A204.1 (cell line): ENCODE results near the gene SLITRK6.
A peak's percentile ranks its signal among the peaks of the same experiment; 100 is the strongest.
"Not testable (repeated sequence)": the region's sequence is repeated elsewhere in the genome, so short reads cannot be mapped to it uniquely, and the experiment has no call there.

Experiments used
- FAIRE-seq: peaks from 2 replicates; lab custom pipeline; 2012; peaks lifted over from hg19 to GRCh38; lab: Jason Lieb, UNC

Gene SLITRK6, protein sequence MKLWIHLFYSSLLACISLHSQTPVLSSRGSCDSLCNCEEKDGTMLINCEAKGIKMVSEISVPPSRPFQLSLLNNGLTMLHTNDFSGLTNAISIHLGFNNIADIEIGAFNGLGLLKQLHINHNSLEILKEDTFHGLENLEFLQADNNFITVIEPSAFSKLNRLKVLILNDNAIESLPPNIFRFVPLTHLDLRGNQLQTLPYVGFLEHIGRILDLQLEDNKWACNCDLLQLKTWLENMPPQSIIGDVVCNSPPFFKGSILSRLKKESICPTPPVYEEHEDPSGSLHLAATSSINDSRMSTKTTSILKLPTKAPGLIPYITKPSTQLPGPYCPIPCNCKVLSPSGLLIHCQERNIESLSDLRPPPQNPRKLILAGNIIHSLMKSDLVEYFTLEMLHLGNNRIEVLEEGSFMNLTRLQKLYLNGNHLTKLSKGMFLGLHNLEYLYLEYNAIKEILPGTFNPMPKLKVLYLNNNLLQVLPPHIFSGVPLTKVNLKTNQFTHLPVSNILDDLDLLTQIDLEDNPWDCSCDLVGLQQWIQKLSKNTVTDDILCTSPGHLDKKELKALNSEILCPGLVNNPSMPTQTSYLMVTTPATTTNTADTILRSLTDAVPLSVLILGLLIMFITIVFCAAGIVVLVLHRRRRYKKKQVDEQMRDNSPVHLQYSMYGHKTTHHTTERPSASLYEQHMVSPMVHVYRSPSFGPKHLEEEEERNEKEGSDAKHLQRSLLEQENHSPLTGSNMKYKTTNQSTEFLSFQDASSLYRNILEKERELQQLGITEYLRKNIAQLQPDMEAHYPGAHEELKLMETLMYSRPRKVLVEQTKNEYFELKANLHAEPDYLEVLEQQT

DNA sequence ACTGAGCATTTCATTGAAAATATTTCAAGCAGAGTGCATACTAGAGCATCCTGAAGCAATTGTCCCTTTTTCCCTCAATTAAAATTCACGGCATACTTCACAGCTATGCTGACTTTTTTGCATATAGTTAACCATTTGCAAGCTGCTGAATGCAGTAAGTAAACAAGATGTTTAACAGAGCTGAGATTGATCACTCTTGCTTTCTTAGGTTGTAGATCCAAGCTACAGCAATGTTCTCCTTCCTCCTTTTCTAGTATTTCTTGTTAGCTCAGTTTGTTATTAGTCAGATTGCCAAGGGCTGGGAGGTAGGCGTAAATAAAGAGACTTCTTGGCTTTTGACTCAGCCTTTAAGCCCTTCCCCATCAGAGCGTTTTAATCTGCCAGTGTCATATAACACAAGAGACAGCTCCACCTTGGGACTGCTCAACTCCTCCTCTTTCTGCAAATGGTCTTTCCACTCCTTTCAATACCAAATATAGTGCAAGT, at the start of gene SLITRK6:
Gene SLITRK6 (minus strand): TSS at position 323 of the 486 bp plus-strand sequence. CDS start 2,911 bp downstream, outside the sequence.
- FAIRE-seq = no peak

- no peak for FAIRE-seq
These were observed 47.8 kb upstream of the SLITRK6 start for GRCh38 chr13:85847012-85847411.

DNA sequence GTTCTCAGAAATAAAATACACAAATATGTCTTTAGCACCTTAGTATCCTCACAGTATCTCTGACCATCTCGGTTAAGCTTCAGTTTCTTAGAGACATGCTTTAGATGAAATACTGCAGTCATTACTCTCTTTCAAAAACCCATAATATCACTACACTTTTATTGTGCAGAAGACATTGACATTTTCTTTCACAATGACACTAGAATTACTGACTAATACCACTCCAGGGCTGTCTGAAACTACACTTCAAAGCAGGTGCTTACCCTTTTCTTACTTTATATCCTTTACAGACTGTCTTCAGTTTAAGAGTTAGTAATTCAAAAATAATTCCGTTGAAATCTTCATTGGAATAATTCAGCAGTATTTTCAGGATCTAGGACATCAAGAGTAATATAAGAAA, 42.2 kb upstream of the SLITRK6 start:
- FAIRE-seq = no peak

GRCh38 chr13:85833921-85834320, 34.7 kb upstream of the SLITRK6 start:
- no peak for FAIRE-seq

DNA sequence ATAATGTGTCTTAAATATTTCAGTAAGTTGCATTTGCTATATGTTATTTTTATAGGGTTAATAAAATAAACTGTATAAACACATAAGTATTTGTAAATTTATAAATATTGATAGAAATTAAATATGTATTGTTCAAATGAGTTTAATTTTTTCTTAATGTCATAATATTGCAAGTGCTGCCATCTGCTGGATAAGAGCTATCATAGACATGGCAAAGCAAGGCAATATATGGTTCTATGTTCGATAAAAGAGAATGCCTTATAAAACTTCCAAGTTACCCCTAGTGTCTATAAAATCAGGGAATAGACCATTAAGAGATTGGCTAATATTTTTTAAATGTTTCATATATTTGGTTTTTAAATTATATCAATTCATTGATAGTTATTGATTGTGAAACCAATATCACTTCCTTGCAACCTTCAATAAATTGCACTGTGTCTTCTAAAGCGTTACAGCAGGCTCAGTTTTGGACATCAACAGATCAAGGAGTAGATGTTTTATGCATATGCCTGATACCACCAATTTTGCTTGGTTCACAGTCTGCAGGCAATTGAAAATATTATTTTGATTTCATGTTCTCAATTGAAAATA, 29.0 kb upstream of the SLITRK6 start:
- FAIRE-seq = peak; percentile 98

DNA sequence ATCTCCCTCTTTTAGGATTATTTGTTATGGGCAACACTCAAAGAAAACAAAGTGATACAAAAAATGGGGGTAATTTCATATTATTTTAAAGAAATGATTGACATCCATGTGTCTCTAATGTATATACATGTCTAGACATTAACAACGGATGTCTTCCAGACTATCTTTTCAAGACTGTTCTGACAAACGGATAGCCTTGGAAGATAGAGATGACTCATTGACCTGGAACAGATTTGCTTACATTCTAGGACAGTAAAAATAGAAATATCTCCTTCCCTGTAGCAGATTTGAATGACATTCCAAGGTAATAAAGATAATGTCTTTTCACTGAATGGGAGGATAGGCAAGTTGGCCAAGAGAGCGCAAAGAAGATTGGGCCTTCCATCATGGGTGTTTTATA, 26.2 kb upstream of the SLITRK6 start:
- no peak for FAIRE-seq

DNA sequence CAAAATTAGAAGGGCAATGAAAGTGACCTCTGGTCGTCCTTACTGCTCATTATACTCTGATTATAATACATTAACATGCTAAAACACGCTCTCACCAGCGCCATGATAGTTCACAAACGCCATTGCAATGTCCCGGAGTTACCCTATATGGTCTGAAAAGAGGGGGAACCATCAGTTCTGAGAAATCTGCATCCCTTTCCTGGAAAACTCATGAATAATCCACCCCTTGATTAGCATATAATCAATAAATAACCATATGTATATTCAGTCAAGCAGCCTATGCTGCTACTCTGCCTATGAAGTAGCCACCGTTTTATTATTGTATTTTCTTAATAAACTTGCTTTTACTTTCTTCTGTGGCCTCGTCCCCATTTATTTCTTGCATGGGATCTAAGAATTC, 24.6 kb upstream of the SLITRK6 start:
- no peak for FAIRE-seq

GRCh38 chr13:85819513-85819912, 20.3 kb upstream of the SLITRK6 start:
- FAIRE-seq = no peak

GRCh38 chr13:85816413-85816812, 17.2 kb upstream of the SLITRK6 start:
- FAIRE-seq = peak; percentile 90

DNA sequence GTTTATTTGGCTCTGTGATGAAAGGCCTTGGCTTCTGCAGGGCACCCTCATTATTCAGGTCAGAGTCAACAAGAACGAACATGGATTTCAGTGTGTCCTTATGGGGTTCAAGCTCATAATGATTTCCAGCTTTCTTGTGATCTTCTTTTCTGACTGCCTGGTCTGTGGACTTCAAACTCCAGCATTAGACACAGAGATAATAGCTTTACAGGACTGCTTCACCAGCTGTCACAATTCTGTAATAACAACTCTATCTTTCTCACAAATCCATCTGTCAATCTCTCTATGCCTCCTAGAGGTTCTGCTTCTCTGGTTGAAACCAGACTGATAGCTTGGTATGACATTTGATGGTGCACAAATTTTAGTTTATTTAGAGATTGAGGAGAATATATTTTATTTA, 13.1 kb upstream of the SLITRK6 start:
- no peak for FAIRE-seq

GRCh38 chr13:85808811-85809210, 9.6 kb upstream of the SLITRK6 start:
- FAIRE-seq = no peak

GRCh38 chr13:85806553-85807175, 7.4 kb upstream of the SLITRK6 start:
- peak; percentile 96 for FAIRE-seq

- no peak for FAIRE-seq
These were observed 663 bp downstream of the SLITRK6 start for GRCh38 chr13:85798556-85798955.

- no peak for FAIRE-seq
These were observed 1.9 kb downstream of the SLITRK6 start for GRCh38 chr13:85797311-85797710.

DNA sequence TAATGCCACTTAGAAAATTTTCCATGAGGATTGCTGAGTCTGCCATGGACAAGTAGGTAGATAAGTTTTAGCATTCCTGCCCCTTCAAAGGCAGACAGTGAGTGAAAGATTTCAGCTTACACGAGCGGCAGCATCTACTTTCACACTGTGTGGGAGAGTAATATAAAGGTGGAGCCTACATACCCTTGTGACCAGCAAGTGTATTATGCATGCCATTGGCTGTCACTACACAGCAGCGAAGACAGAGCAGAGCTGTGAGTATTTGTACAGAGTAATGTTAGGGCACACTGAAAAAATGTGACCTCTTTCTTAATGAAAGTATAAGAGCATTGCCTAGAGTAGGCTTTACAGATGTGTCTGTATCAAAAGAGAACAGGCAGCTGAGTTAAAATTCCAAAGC, 14.0 kb downstream of the SLITRK6 start:
- no peak for FAIRE-seq

GRCh38 chr13:85772367-85772766, 26.9 kb downstream of the SLITRK6 start:
- FAIRE-seq = no peak

DNA sequence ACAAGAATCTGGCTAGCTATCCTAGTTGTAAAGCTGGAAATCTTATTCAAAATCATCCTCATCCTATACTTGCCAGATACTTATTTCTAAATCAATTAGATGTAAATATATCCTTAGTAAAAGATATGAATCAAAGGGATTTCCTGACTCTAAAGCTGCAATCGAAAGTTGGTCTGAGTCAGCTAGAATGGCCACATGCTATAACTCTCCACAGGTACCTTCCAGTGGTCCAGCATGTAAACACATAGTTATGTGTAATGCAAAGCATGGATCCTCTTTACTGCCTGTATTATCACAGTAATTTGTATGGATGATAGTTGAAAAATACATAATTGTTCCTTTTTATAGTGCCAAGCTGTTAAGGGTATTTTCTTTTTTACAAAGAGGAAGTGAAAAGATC, 27.4 kb downstream of the SLITRK6 start:
- FAIRE-seq = no peak

DNA sequence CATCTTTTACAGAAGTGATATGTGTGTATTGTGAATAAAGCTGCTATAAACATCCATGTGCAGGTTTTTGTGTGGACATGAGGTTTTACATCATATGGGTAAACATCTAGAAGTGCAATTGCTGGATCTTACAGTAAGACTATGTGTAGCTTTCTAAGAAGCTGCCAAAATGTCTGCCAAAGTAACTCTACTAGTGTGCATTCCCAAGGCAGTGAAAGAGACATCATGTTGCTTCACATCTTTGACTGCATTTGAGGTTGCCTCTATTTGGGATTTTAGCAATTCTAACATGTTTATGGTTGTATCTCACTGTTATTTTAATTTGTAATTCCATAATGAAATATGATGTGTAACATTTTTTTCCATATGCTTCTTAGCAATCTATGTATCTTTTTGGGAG, 30.3 kb downstream of the SLITRK6 start:
- no peak for FAIRE-seq

DNA sequence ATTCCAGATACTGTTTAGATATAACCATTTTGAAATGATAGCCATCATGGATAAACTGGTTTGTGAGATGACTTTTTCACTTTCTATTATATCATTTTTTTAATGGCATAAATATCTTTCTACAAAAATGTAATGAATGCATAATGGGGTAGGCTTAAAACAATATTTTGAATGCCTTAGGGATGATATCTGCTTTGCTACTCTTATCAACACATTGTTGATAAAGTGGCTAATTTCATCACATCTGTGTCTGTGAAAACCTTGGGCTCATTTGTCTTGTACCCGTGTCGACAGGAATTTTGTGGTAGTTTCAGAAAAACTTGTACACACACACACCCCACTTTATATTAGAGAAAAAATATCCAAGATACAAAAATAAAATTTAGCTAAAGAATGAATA, 44.1 kb downstream of the SLITRK6 start:
- peak; percentile 9 for FAIRE-seq

- not testable (repeated sequence) for FAIRE-seq
These were observed 55.9 kb downstream of the SLITRK6 start for GRCh38 chr13:85743201-85743770.
